ENCODE measurements around the gene ARHGEF16.

DNA sequence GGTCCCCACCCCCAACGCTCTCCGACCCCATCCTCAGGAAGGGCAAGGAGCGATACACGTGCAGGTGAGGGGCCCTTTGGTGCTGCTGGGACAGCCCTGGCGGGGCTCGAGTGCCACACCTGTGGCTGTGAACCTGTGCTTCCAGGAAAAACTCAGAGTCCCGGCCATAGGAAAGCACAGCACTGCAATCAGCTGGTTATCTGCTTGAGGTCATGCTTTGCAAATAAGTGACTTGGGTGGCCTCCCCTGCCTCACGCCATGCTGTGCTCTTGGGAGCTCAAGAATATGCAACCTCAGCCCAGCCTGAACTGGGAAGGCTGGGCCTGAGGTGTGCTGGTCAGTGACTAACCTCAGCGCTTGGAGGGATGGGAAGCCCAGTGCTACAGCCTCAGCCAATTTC is 36.5 kb upstream of the ARHGEF16 start:
- TF ChIP-seq, protein P1, sequence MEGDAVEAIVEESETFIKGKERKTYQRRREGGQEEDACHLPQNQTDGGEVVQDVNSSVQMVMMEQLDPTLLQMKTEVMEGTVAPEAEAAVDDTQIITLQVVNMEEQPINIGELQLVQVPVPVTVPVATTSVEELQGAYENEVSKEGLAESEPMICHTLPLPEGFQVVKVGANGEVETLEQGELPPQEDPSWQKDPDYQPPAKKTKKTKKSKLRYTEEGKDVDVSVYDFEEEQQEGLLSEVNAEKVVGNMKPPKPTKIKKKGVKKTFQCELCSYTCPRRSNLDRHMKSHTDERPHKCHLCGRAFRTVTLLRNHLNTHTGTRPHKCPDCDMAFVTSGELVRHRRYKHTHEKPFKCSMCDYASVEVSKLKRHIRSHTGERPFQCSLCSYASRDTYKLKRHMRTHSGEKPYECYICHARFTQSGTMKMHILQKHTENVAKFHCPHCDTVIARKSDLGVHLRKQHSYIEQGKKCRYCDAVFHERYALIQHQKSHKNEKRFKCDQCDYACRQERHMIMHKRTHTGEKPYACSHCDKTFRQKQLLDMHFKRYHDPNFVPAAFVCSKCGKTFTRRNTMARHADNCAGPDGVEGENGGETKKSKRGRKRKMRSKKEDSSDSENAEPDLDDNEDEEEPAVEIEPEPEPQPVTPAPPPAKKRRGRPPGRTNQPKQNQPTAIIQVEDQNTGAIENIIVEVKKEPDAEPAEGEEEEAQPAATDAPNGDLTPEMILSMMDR (IDR thresholded peaks at IDR 0.05; ENCODE audit: low read length): no peak
- TF ChIP-seq EZH2phosphoT487 (IDR thresholded peaks at IDR 0.05; ENCODE audit: low read length): no peak
- TF ChIP-seq EZH2 (optimal IDR thresholded peaks at IDR 0.05; ENCODE audit: low read depth, low read length): no peak
